ENCODE data around the gene CCDC178.

DNA sequence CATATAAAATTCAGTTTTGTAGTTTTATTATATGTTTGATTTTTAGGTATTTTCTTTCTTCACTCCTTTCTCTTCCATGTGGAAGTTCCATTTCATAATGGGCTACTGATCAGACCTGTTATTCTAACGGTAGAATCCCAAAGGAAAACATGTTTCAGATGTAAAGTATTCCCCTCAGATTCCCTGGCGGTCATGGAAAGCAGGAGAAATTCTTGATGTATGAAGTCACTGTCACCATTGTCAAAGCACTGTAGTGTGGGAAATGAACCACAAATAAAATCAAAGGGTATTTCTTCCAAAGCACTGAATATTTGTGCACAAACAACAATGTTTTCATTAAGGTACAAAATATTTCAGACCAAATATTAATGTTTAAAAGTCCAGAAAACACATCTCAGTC, 430.4 kb downstream of the CCDC178 start:
- TF ChIP-seq, protein P1, sequence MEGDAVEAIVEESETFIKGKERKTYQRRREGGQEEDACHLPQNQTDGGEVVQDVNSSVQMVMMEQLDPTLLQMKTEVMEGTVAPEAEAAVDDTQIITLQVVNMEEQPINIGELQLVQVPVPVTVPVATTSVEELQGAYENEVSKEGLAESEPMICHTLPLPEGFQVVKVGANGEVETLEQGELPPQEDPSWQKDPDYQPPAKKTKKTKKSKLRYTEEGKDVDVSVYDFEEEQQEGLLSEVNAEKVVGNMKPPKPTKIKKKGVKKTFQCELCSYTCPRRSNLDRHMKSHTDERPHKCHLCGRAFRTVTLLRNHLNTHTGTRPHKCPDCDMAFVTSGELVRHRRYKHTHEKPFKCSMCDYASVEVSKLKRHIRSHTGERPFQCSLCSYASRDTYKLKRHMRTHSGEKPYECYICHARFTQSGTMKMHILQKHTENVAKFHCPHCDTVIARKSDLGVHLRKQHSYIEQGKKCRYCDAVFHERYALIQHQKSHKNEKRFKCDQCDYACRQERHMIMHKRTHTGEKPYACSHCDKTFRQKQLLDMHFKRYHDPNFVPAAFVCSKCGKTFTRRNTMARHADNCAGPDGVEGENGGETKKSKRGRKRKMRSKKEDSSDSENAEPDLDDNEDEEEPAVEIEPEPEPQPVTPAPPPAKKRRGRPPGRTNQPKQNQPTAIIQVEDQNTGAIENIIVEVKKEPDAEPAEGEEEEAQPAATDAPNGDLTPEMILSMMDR (IDR thresholded peaks at IDR 0.05 in 8 of 11, conservative IDR thresholded peaks at IDR 0.05 in 3 of 11) = no peak
- no peak for TF ChIP-seq POLR2A (IDR thresholded peaks at IDR 0.05)
